H9 (cell line): ENCODE results near the gene SCUBE3. TPM values are rescaled to one million over a fixed set of nuclear protein-coding genes. Genes with fewer than 3 reads are reported as not detected.
A peak's percentile ranks its signal among the peaks of the same experiment; 100 is the strongest.

ENCODE experiments used
- DNase-seq: peaks from one replicate; pipeline ENCODE4 v3.0.0-alpha.2; 2017
- H2AFZ ChIP-seq: one replicate; pipeline ENCODE4 v1.6.1; 2013; ENCODE audit warnings: mild to moderate bottlenecking, low read length, control low read depth, moderate library complexity
- H2AK5ac ChIP-seq: 2 replicates; pipeline ENCODE4 v1.6.1; 2013; ENCODE audit warnings: low read length, control low read depth, mixed read lengths; ENCODE audit not compliant: insufficient read length
- H2BK120ac ChIP-seq: one replicate; pipeline ENCODE4 v1.6.1; 2013; ENCODE audit warnings: low read depth, mild to moderate bottlenecking, low read length, control low read depth, inconsistent platforms; ENCODE audit not compliant: poor library complexity, severe bottlenecking
- H2BK12ac ChIP-seq: 2 replicates; pipeline ENCODE4 v1.6.1; 2013; ENCODE audit warnings: low read length, control low read depth, mixed read lengths, low read depth; ENCODE audit not compliant: insufficient read length
- H2BK15ac ChIP-seq: 2 replicates; pipeline ENCODE4 v1.6.1; 2013; ENCODE audit warnings: low read depth, low read length, control low read depth
- H2BK20ac ChIP-seq: one replicate; pipeline ENCODE4 v1.6.1; 2013; ENCODE audit warnings: low read depth, mild to moderate bottlenecking, low read length, control low read depth, inconsistent platforms; ENCODE audit not compliant: poor library complexity, severe bottlenecking
- H2BK5ac ChIP-seq: 2 replicates; pipeline ENCODE4 v1.6.1; 2013; ENCODE audit warnings: low read length, control low read depth, mixed read lengths; ENCODE audit not compliant: insufficient read length
- H3K14ac ChIP-seq: 2 replicates; pipeline ENCODE4 v1.6.1; 2013; ENCODE audit warnings: low read length, control low read depth; ENCODE audit not compliant: insufficient read depth
- H3K18ac ChIP-seq: 2 replicates; pipeline ENCODE4 v1.6.1; 2013; ENCODE audit warnings: low read depth, mild to moderate bottlenecking, mixed read lengths, low read length, control low read depth; ENCODE audit not compliant: insufficient read length
- H3K23ac ChIP-seq: 2 replicates; pipeline ENCODE4 v1.6.1; 2013; ENCODE audit warnings: low read length, control low read depth, mixed read lengths, low read depth; ENCODE audit not compliant: insufficient read length
- H3K23me2 ChIP-seq: 2 replicates; pipeline ENCODE4 v1.6.1; 2013; ENCODE audit warnings: low read depth, mild to moderate bottlenecking, mixed read lengths, low read length, control low read depth; ENCODE audit not compliant: insufficient read length, poor library complexity, severe bottlenecking
- H3K27ac ChIP-seq: 2 replicates; pipeline ENCODE4 v1.5.1; 2013; ENCODE audit warnings: low read length, control low read depth, mixed read lengths, low read depth; ENCODE audit not compliant: insufficient read length
- H3K27me3 ChIP-seq: 2 replicates; pipeline ENCODE4 v1.6.1; 2013; ENCODE audit warnings: low read length, control low read depth, inconsistent platforms; ENCODE audit not compliant: insufficient read depth
- H3K4ac ChIP-seq: 2 replicates; pipeline ENCODE4 v1.6.1; 2013; ENCODE audit warnings: low read depth, mild to moderate bottlenecking, control low read depth, inconsistent platforms, low read length, moderate library complexity
- H3K4me1 ChIP-seq: 2 replicates; pipeline ENCODE4 v1.6.1; 2013; ENCODE audit warnings: low read length, control low read depth, inconsistent platforms; ENCODE audit not compliant: insufficient read depth
- H3K4me2 ChIP-seq: 2 replicates; pipeline ENCODE4 v1.6.1; 2013; ENCODE audit warnings: low read length, control low read depth, mixed read lengths; ENCODE audit not compliant: insufficient read length, insufficient read depth
- H3K56ac ChIP-seq: 2 replicates; pipeline ENCODE4 v1.6.1; 2013; ENCODE audit warnings: low read depth, mild to moderate bottlenecking, mixed read lengths, low read length, control low read depth; ENCODE audit not compliant: insufficient read length
- H3K79me1 ChIP-seq: 2 replicates; pipeline ENCODE4 v1.6.1; 2013; ENCODE audit warnings: low read depth, mild to moderate bottlenecking, moderate library complexity, low read length, control low read depth, inconsistent platforms; ENCODE audit not compliant: insufficient read depth, poor library complexity, severe bottlenecking
- H3K79me2 ChIP-seq: 2 replicates; pipeline ENCODE4 v1.6.1; 2013; ENCODE audit warnings: low read length, control low read depth, inconsistent platforms; ENCODE audit not compliant: insufficient read depth
- H3K9ac ChIP-seq: 2 replicates; pipeline ENCODE4 v1.6.1; 2013; ENCODE audit warnings: low read length, control low read depth, mixed read lengths; ENCODE audit not compliant: insufficient read length; ENCODE audit errors: extremely low read depth
- H3K9me3 ChIP-seq: one replicate; pipeline ENCODE4 v1.6.1; 2013; ENCODE audit warnings: low read depth, low read length, inconsistent platforms; ENCODE audit not compliant: control insufficient read depth
- H3T11ph ChIP-seq: one replicate; pipeline ENCODE4 v1.6.1; 2013; ENCODE audit warnings: mild to moderate bottlenecking, low read length, control low read depth, inconsistent platforms
- H4K20me1 ChIP-seq: one replicate; pipeline ENCODE4 v1.6.1; 2013; ENCODE audit not compliant: control insufficient read depth, insufficient read length, insufficient read depth
- H4K5ac ChIP-seq: 2 replicates; pipeline ENCODE4 v1.6.1; 2013; ENCODE audit warnings: low read depth, mild to moderate bottlenecking, mixed read lengths, low read length, control low read depth; ENCODE audit not compliant: insufficient read length
- H4K8ac ChIP-seq: replicated peaks from 2 replicates; pipeline ENCODE4 v1.6.1; 2013; ENCODE audit warnings: low read length, control low read depth, mixed read lengths, low read depth; ENCODE audit not compliant: insufficient read length
- H4K91ac ChIP-seq: 2 replicates; pipeline ENCODE4 v1.6.1; 2013; ENCODE audit warnings: low read depth, mild to moderate bottlenecking, moderate library complexity, mixed read lengths, low read length, control low read depth; ENCODE audit not compliant: insufficient read length
- H3K27ac Mint-ChIP-seq, 3 experiments: 2 replicates in 2 of 3; 3 replicates in 1 of 3; pipeline ENCODE4 v1.8.0; 2020 to 2021; ENCODE audit warnings: mixed read lengths in 3 of 3, mild to moderate bottlenecking in 1 of 3, moderate library complexity in 1 of 3
- H3K27me3 Mint-ChIP-seq: 2 replicates; pipeline ENCODE4 v1.8.0; 2021; ENCODE audit warnings: low read depth, mild to moderate bottlenecking, moderate library complexity, mixed read lengths
- H3K36me3 Mint-ChIP-seq, 3 experiments: 2 replicates in 2 of 3; 3 replicates in 1 of 3; pipeline ENCODE4 v1.8.0; 2020 to 2021; ENCODE audit warnings: low read depth in 3 of 3, mixed read lengths in 3 of 3; ENCODE audit not compliant: insufficient read depth in 1 of 3
- H3K4me1 Mint-ChIP-seq, 2 experiments: 2 replicates each; pipeline ENCODE4 v1.8.0; 2020; ENCODE audit warnings: mixed read lengths in 2 of 2
- H3K4me3 Mint-ChIP-seq, 2 experiments: 2 replicates in 1 of 2; 3 replicates in 1 of 2; pipeline ENCODE4 v1.8.0; 2020 to 2021; ENCODE audit warnings: mild to moderate bottlenecking in 2 of 2, mixed read lengths in 2 of 2, moderate library complexity in 1 of 2
- H3K9me3 Mint-ChIP-seq, 2 experiments: 2 replicates in 1 of 2; 3 replicates in 1 of 2; pipeline ENCODE4 v1.8.0; 2020; ENCODE audit warnings: mild to moderate bottlenecking in 2 of 2, mixed read lengths in 2 of 2, moderate library complexity in 1 of 2
- WGBS: extraction: QIAGEN DNeasy Blood & Tissue Kit; methylation state at CpG from one replicate; pipeline ENCODE4 v1.1.7; 2013; ENCODE audit warnings: missing lambda C conversion rate, low lambda C conversion rate, mixed read lengths; ENCODE audit not compliant: insufficient read length; ENCODE audit errors: extremely low coverage; 5-methylcytosine and 5-hydroxymethylcytosine counted together
- total RNA-seq: library from RNA; stranded (reverse); gene quantifications from 2 replicates; pipeline ENCODE4 v1.2.1, GENCODE V29; 2021
- TF ChIP-seq, protein P1 (sequence below): fragments of 200-600 bp; sonication (generic); conservative IDR thresholded peaks from 3 replicates; pipeline ENCODE4 v1.8.0; 2021; ENCODE audit warnings: antibody characterized with exemption, mild to moderate bottlenecking

SCUBE3 gene
- total RNA-seq, 1 experiment from 2014 or later: 2.7 TPM

DNA sequence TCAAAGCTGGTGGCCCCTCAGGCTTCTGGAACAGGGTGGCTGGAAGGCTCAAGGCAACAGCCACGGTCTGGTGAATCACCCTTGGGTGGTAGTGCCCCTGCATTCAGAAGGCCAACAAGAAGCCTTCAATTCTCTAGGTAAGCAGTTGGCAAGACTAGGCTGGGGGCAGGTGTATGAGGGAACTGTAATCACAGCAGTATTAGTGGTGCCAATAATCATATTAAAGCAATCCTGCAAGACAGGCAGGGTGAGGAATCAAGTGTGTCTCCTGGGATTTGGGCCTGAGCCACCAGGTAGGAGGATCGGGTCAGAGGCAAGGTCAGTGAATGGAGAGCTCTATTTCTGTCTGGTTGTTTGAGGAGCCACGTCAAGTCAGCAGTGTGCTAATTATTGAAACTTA lies 24.9 kb upstream of the SCUBE3 start:
- Histone ChIP-seq H3K18ac (no peak overlapping the region), H3K27me3 (no peaks in the 10 kb centered on the region), H4K5ac (no peak overlapping the region), H2AK5ac (no peak overlapping the region), H3K27ac (no peak overlapping the region), H3K4ac (no peak overlapping the region), H3K79me2 (no peaks in the 10 kb centered on the region), H3K56ac (no peak overlapping the region), H3T11ph (no peak overlapping the region), H3K23me2 (no peaks in the 10 kb centered on the region), H3K79me1 (no peaks in the 10 kb centered on the region), H3K9ac (no peak overlapping the region), H2BK15ac (no peak overlapping the region), H4K91ac (no peak overlapping the region), H2BK20ac (no peak overlapping the region), H3K4me2 (no peak overlapping the region), H2BK12ac (no peak overlapping the region), H3K23ac (no peak overlapping the region), H2AFZ (no peak overlapping the region), H3K14ac (0 out of 2 replicates have a peak overlapping the region, but pooled peaks have one; percentile 29), H3K9me3 (no peaks in the 10 kb centered on the region), H2BK120ac (no peak overlapping the region), H3K4me1 (no peaks in the 10 kb centered on the region; the same call in 1 of the 2 replicates), H2BK5ac (no peak overlapping the region), H4K8ac (no peak overlapping the region), H4K20me1 (no peaks in the 10 kb centered on the region)
- DNase-seq: no peak
- Mint-ChIP-seq H3K4me3 (no peak overlapping the region), H3K27ac (no peak overlapping the region), H3K4me1 (peaks cover 14 to 29% of the 10 kb centered on the region in 2 experiments), H3K27me3 (peaks cover 28% of the 10 kb centered on the region), H3K36me3 (no peaks in the 10 kb centered on the region), H3K9me3 (peaks cover 0 to 3% of the 10 kb centered on the region in 2 experiments; a peak in 1 of 5 replicates)
- no CpG with 5 or more reads among the region's 3 CpGs for WGBS
- TF ChIP-seq, protein P1, sequence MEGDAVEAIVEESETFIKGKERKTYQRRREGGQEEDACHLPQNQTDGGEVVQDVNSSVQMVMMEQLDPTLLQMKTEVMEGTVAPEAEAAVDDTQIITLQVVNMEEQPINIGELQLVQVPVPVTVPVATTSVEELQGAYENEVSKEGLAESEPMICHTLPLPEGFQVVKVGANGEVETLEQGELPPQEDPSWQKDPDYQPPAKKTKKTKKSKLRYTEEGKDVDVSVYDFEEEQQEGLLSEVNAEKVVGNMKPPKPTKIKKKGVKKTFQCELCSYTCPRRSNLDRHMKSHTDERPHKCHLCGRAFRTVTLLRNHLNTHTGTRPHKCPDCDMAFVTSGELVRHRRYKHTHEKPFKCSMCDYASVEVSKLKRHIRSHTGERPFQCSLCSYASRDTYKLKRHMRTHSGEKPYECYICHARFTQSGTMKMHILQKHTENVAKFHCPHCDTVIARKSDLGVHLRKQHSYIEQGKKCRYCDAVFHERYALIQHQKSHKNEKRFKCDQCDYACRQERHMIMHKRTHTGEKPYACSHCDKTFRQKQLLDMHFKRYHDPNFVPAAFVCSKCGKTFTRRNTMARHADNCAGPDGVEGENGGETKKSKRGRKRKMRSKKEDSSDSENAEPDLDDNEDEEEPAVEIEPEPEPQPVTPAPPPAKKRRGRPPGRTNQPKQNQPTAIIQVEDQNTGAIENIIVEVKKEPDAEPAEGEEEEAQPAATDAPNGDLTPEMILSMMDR: no peak
